GM23338 (cell line): Measurements from ENCODE around the gene CPT2. TPM values are rescaled to one million over a fixed set of nuclear protein-coding genes. Genes with fewer than 3 reads are reported as not detected.

Source experiments
- ATAC-seq: fragments of 200-7000 bp; cut with Tn5 transposase; 3 replicates; pipeline ENCODE4 v1.9.1; 2020
- DNase-seq: peaks from one replicate; pipeline ENCODE4 v3.0.0-alpha.2; 2015; ENCODE audit warnings: low spot score
- H2AFZ ChIP-seq: fragments of 200-600 bp; sonication (generic); 2 replicates; pipeline ENCODE4 v1.8.0; 2016; ENCODE audit warnings: antibody characterized with exemption, mild to moderate bottlenecking, moderate library complexity
- H3F3A ChIP-seq: fragments of 200-600 bp; sonication (generic); replicated peaks from 2 replicates; pipeline ENCODE4 v1.8.0; 2017; ENCODE audit warnings: antibody characterized with exemption, mixed run types, low read depth
- H3K27ac ChIP-seq: fragments of 200-600 bp; sonication (generic); 2 replicates; pipeline ENCODE4 v1.6.1; 2016; ENCODE audit warnings: low read depth
- H3K27me3 ChIP-seq: fragments of 200-600 bp; sonication (generic); 2 replicates; pipeline ENCODE4 v1.8.0; 2016; ENCODE audit warnings: mild to moderate bottlenecking, mixed run types, moderate library complexity; ENCODE audit not compliant: insufficient read depth
- H3K36me3 ChIP-seq: fragments of 200-600 bp; sonication (generic); 2 replicates; pipeline ENCODE4 v1.8.0; 2016; ENCODE audit warnings: mild to moderate bottlenecking; ENCODE audit not compliant: insufficient read depth
- H3K4me1 ChIP-seq: fragments of 200-600 bp; sonication (generic); 2 replicates; pipeline ENCODE4 v1.8.0; 2016; ENCODE audit warnings: mild to moderate bottlenecking, moderate library complexity; ENCODE audit not compliant: insufficient read depth
- H3K4me2 ChIP-seq: fragments of 200-600 bp; sonication (generic); 2 replicates; pipeline ENCODE4 v1.7.1; 2017; ENCODE audit warnings: mixed run types
- H3K4me3 ChIP-seq: fragments of 200-600 bp; sonication (generic); 2 replicates; pipeline ENCODE4 v1.6.1; 2016; ENCODE audit warnings: mixed run types
- H3K79me2 ChIP-seq: fragments of 200-600 bp; sonication (generic); replicated peaks from 2 replicates; pipeline ENCODE4 v1.8.0; 2017; ENCODE audit warnings: mild to moderate bottlenecking; ENCODE audit not compliant: insufficient read depth
- H3K9me2 ChIP-seq: fragments of 200-600 bp; sonication (generic); 2 replicates; pipeline ENCODE4 v1.8.0; 2017; ENCODE audit not compliant: insufficient read depth
- H4K20me1 ChIP-seq: fragments of 200-600 bp; sonication (generic); replicated peaks from 2 replicates; pipeline ENCODE4 v1.8.0; 2017; ENCODE audit warnings: mild to moderate bottlenecking; ENCODE audit not compliant: insufficient read depth
- H3K27ac Mint-ChIP-seq: 2 replicates; pipeline ENCODE4 v1.8.0; 2020; ENCODE audit warnings: inconsistent platforms, mild to moderate bottlenecking, moderate library complexity, mixed read lengths
- H3K27me3 Mint-ChIP-seq: 3 replicates; pipeline ENCODE4 v1.8.0; 2022; ENCODE audit warnings: low read depth, mild to moderate bottlenecking, moderate library complexity, mixed read lengths, inconsistent platforms; ENCODE audit not compliant: insufficient read depth, poor library complexity
- H3K36me3 Mint-ChIP-seq: 3 replicates; pipeline ENCODE4 v1.8.0; 2021; ENCODE audit warnings: low read depth, mild to moderate bottlenecking, inconsistent platforms, moderate library complexity, mixed read lengths
- H3K4me1 Mint-ChIP-seq: 3 replicates; pipeline ENCODE4 v1.8.0; 2020; ENCODE audit warnings: mild to moderate bottlenecking, inconsistent platforms, mixed read lengths
- H3K4me3 Mint-ChIP-seq: 3 replicates; pipeline ENCODE4 v1.8.0; 2021; ENCODE audit warnings: moderate library complexity, mild to moderate bottlenecking, inconsistent platforms, mixed read lengths
- H3K9me3 Mint-ChIP-seq: 3 replicates; pipeline ENCODE4 v1.8.0; 2020; ENCODE audit warnings: moderate library complexity, mild to moderate bottlenecking, inconsistent platforms, mixed read lengths
- CREB1 ChIP-seq: fragments of 250-450 bp; sonication (Bioruptor Pico); IDR thresholded peaks from 2 replicates; pipeline ENCODE4 v1.5.0; 2020; ENCODE audit warnings: low read depth, mild to moderate bottlenecking, moderate library complexity
- CTCF ChIP-seq, 2 experiments: fragments of 200-600 bp in 1 of 2; sonication (generic) in 1 of 2; conservative IDR thresholded peaks; 2 replicates each; pipeline versions ENCODE4 v1.5.1 to v1.6.1; 2016 to 2017; ENCODE audit warnings: antibody characterized with exemption in 2 of 2, low read depth in 2 of 2, mild to moderate bottlenecking in 2 of 2, moderate library complexity in 1 of 2
- EZH2phosphoT487 ChIP-seq: fragments of 200-600 bp; sonication (generic); IDR thresholded peaks from one replicate; pipeline ENCODE4 v1.8.1; 2018; ENCODE audit warnings: antibody characterized with exemption; ENCODE audit not compliant: unreplicated experiment
- JUNB ChIP-seq: IDR thresholded peaks from one replicate; pipeline ENCODE4 v1.6.1; 2016; ENCODE audit warnings: antibody characterized with exemption; ENCODE audit not compliant: unreplicated experiment
- NANOG ChIP-seq: IDR thresholded peaks from 2 replicates; pipeline ENCODE4 v1.6.1; 2016; ENCODE audit warnings: antibody characterized with exemption, borderline replicate concordance
- POLR2AphosphoS5 ChIP-seq: IDR thresholded peaks from 2 replicates; pipeline ENCODE4 v1.6.1; 2016; ENCODE audit warnings: antibody characterized with exemption, low read depth
- ZNF114 ChIP-seq: fragments of 250-450 bp; sonication (Bioruptor Pico); IDR thresholded peaks from 2 replicates; pipeline ENCODE4 v1.5.0; 2020; ENCODE audit warnings: mild to moderate bottlenecking, moderate library complexity
- ZNF462 ChIP-seq: fragments of 250-450 bp; sonication (Bioruptor Pico); IDR thresholded peaks from 2 replicates; pipeline ENCODE4 v1.5.0; 2020; ENCODE audit warnings: mild to moderate bottlenecking, moderate library complexity
- polyA plus RNA-seq: library from polyadenylated mRNA; unstranded; fragments of >200 nt; fragmentation: Nextera tagmentation; extraction: Ambion mirVana; gene quantifications from 2 replicates; pipeline ENCODE4 v1.2.1, GENCODE V29; 2016
- total RNA-seq: library from RNA; depleted of rRNA; stranded (reverse); fragments of >200 nt; shearing (Covaris generic); gene quantifications from 2 replicates; pipeline ENCODE4 v1.2.3, GENCODE V29; 2014
- TF ChIP-seq, protein P1 (sequence below): IDR thresholded peaks from one replicate; pipeline ENCODE4 v1.6.1; 2018; ENCODE audit warnings: antibody characterized with exemption; ENCODE audit not compliant: unreplicated experiment
- TF ChIP-seq, protein P2 (sequence below): IDR thresholded peaks from 2 replicates; pipeline ENCODE4 v1.6.1; 2016; ENCODE audit warnings: antibody characterized with exemption

CPT2 gene
- total and polyA plus RNA-seq, 2 experiments from 2014 or later, result 11.2 to 30.6 TPM

GRCh38 chr1:53156783-53157182 lies 39.8 kb upstream of the CPT2 start:
- ATAC-seq, result no peak
- H4K20me1 ChIP-seq, result no peaks in the 10 kb centered on the region
- no peaks in the 10 kb centered on the region for H3K79me2 ChIP-seq
- H3K4me3 ChIP-seq, result no peak overlapping the region
- H3K36me3 ChIP-seq, result no peaks in the 10 kb centered on the region
- Mint-ChIP-seq H3K4me3 (no peak overlapping the region), H3K4me1 (peaks cover 2% of the 10 kb centered on the region; the same call in 1 of the 3 replicates), H3K36me3 (no peaks in the 10 kb centered on the region), H3K27ac (no peak overlapping the region), H3K9me3 (no peaks in the 10 kb centered on the region), H3K27me3 (no peaks in the 10 kb centered on the region)
- no peaks in the 10 kb centered on the region for H3F3A ChIP-seq
- H2AFZ ChIP-seq, result no peak overlapping the region
- no peak overlapping the region for H3K4me2 ChIP-seq
- TF ChIP-seq EZH2phosphoT487 (no peak), POLR2AphosphoS5 (no peak)
- no peaks in the 10 kb centered on the region for H3K9me2 ChIP-seq
- no peaks in the 10 kb centered on the region for H3K27me3 ChIP-seq
- DNase-seq, result no peak
- no peak overlapping the region for H3K27ac ChIP-seq
- H3K4me1 ChIP-seq, result no peaks in the 10 kb centered on the region

- ATAC-seq (no peak), DNase-seq (no peak)
- Histone ChIP-seq H3K4me1 (peaks cover 19% of the 10 kb centered on the region), H3F3A (0 out of 2 replicates have a peak, but pooled peaks cover 3% of the 10 kb centered on the region), H3K4me3 (no peak overlapping the region), H2AFZ (no peak overlapping the region), H3K27me3 (no peaks in the 10 kb centered on the region), H3K27ac (no peak overlapping the region), H3K4me2 (no peak overlapping the region), H3K36me3 (no peaks in the 10 kb centered on the region), H3K79me2 (no peaks in the 10 kb centered on the region), H4K20me1 (no peaks in the 10 kb centered on the region), H3K9me2 (no peaks in the 10 kb centered on the region)
- Mint-ChIP-seq H3K27ac (no peak overlapping the region), H3K9me3 (no peaks in the 10 kb centered on the region), H3K4me1 (peaks cover 14% of the 10 kb centered on the region), H3K36me3 (no peaks in the 10 kb centered on the region), H3K27me3 (no peaks in the 10 kb centered on the region), H3K4me3 (no peak overlapping the region)
- TF ChIP-seq EZH2phosphoT487 (no peak), CREB1 (CRISPR knock-in tag) (no peak), ZNF462 (CRISPR knock-in tag) (no peak), NANOG (no peak), CTCF (conservative IDR thresholded peaks at IDR 0.05; ENCODE audit: low read depth in 2 of 2) (no peak), ZNF114 (CRISPR knock-in tag) (no peak), JUNB (no peak)
- TF ChIP-seq, protein P1, sequence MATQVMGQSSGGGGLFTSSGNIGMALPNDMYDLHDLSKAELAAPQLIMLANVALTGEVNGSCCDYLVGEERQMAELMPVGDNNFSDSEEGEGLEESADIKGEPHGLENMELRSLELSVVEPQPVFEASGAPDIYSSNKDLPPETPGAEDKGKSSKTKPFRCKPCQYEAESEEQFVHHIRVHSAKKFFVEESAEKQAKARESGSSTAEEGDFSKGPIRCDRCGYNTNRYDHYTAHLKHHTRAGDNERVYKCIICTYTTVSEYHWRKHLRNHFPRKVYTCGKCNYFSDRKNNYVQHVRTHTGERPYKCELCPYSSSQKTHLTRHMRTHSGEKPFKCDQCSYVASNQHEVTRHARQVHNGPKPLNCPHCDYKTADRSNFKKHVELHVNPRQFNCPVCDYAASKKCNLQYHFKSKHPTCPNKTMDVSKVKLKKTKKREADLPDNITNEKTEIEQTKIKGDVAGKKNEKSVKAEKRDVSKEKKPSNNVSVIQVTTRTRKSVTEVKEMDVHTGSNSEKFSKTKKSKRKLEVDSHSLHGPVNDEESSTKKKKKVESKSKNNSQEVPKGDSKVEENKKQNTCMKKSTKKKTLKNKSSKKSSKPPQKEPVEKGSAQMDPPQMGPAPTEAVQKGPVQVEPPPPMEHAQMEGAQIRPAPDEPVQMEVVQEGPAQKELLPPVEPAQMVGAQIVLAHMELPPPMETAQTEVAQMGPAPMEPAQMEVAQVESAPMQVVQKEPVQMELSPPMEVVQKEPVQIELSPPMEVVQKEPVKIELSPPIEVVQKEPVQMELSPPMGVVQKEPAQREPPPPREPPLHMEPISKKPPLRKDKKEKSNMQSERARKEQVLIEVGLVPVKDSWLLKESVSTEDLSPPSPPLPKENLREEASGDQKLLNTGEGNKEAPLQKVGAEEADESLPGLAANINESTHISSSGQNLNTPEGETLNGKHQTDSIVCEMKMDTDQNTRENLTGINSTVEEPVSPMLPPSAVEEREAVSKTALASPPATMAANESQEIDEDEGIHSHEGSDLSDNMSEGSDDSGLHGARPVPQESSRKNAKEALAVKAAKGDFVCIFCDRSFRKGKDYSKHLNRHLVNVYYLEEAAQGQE, result no peak
- TF ChIP-seq, protein P2, sequence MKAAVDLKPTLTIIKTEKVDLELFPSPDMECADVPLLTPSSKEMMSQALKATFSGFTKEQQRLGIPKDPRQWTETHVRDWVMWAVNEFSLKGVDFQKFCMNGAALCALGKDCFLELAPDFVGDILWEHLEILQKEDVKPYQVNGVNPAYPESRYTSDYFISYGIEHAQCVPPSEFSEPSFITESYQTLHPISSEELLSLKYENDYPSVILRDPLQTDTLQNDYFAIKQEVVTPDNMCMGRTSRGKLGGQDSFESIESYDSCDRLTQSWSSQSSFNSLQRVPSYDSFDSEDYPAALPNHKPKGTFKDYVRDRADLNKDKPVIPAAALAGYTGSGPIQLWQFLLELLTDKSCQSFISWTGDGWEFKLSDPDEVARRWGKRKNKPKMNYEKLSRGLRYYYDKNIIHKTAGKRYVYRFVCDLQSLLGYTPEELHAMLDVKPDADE, result no peak
Observed at GRCh38 chr1:53158900-53159299, 37.7 kb upstream of the CPT2 start.
